Medulla oblongata (tissue), 1 donor: Measurements from ENCODE around the gene ACADVL.
"Not testable (repeated sequence)": the region's sequence is repeated elsewhere in the genome, so short reads cannot be mapped to it uniquely, and the experiment has no call there.

Experiments used
- DNase-seq: peaks from one replicate; pipeline ENCODE4 v3.0.0-alpha.2; 2015; ENCODE audit errors: extremely low spot score

Gene ACADVL

DNA sequence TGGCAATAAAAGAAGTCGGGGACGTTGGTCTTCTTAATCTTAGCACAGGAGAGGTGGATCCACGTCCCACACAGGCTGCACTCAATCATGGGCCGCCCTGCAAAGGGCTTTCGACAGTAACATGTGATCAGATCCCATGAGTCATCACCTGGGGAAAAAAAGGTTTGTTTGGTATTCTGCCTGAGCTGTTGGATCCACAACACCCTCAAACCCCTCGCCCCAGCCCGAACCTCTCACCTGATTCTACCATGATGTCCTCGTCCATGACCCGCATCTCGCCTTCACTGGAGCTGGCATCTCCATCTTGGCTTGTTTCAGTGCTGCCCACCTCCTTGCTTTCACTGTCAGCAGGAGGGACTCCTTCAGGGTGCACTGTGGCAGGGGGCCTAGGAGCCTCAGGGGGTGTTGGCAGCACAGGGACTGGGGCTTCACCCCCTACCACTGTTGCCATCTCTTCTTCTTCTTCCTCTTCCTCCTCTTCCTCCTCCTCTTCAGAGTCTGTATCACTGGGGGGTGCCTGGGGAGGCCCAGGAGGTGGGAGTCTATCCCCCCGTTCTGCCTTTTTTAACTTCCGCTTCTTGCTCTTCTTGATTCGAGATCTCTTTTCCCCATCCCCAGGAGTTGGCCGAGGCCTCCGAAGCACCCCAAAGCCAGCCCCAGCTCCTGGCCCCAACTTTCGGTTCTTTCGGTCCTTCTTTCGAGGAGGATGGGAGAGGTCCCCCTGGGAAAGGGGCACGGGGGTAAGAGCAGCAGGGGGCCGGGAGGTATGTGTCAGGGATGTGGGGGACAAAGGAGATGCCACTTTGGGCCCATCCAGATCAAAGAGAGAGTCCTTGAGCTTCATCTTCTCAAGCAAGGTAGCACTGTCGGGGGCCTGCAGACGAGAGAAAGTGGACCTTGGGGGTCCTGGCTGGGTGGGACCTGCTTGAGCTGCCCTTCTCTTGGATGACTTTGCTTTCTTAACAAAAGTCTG lies 16.2 kb downstream of the ACADVL start:
- DNase-seq = no peak

DNA sequence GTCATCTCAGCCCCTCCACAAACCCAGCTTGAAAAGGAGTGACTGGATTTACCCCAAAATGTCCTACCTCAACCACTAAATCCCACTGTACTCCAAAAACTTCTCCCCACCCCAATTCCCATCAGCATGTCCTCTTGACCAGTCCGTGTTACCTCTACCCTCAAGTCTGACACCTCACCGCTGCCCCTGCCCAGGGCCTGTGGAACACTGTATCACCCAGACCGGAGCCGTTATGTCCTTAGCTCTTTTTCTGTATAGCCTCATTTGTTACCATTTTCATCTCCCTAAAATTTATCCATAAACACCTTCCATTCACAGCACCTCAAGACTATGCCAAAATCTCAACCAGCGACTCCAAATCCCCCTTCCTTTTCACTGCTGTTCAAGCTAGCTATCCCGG lies 17.1 kb downstream of the ACADVL start:
- DNase-seq = no peak

DNA sequence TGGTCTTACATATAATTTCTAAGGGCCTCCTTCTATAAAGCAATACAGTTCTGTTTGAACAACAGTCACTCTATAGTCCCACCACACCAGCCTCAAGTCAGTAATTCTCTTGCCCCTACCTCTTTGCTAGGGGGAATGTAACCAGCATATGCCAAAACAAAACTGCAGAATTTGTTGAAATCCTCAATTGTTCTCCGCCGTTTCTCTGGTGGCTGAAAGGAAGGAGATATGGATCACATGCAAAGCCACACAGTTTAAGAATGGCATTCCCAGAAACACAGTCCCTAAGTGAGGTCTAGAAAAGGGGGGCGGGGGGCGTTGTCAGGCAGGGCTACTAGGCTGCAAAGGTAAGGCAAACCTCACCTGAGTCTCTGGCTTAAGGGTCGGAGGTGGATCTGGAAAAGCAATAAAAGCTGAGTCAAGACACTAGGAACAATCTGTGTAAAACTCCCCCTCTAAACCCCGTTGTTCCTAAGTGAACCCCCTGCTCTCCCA lies 17.6 kb downstream of the ACADVL start:
- DNase-seq = no peak

DNA sequence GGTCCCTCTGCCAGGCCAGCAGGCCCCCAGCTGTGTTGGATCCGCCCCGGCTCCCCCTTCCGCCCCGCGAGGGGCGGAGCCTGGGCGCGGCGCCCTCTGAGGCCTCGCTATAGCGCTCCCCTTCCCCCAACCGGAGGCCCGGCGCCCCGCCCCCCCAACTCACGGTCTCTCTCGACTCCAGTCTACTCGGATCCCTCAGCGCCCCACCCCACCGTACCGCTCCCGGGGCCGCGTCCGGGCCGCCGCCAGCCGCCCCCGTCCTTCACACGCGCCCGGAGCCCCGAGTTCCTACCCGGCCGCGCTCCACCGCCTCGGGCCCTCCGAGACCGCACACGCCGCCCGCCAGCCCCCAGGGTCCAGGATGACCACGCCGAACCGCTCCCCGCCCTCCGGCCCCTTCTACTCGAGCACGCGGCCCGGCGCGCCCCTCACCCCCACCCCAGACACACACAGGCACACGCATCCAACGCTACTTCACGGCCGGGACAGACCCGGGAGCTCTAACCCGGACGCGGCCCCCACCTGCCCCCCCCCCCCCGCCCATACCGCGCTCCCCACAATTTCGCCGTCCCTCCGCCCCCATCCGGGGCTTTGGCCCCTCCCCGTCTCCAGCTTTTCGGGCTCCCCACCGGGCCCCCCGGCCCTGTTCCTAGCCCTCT lies 18.2 kb downstream of the ACADVL start:
- DNase-seq = peak; percentile 72

DNA sequence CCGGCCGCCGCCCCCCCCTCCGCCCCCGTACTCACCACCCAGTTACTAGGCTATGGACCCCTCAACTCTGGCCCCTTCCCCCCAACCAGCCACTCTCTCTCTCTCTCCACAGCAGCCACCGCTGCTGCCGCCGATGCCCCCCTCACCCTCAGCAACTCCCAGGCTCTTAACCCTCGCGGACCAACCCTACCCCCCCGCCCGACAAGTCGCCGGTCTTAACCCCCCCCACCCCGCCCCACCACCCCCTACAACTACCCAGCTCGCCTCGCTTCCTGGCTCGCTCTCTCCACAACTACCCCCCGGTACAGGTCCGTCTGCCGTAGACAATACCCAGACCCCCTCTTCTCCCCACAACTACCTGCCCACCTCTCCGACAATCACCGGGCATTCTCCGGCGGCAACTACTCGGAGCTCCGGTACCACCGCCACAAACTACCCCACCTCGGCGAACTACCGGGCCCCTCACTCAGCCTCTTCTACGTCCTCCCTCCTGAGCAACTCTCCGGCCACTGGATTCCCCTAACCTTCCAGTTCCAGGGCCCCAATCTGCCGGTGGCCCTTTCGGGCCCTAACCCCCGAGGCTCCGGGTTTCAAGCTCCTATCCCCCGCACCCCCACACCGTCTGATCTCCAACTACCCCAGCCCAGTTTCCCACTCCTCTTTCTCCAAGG lies 18.8 kb downstream of the ACADVL start:
- no peak for DNase-seq

DNA sequence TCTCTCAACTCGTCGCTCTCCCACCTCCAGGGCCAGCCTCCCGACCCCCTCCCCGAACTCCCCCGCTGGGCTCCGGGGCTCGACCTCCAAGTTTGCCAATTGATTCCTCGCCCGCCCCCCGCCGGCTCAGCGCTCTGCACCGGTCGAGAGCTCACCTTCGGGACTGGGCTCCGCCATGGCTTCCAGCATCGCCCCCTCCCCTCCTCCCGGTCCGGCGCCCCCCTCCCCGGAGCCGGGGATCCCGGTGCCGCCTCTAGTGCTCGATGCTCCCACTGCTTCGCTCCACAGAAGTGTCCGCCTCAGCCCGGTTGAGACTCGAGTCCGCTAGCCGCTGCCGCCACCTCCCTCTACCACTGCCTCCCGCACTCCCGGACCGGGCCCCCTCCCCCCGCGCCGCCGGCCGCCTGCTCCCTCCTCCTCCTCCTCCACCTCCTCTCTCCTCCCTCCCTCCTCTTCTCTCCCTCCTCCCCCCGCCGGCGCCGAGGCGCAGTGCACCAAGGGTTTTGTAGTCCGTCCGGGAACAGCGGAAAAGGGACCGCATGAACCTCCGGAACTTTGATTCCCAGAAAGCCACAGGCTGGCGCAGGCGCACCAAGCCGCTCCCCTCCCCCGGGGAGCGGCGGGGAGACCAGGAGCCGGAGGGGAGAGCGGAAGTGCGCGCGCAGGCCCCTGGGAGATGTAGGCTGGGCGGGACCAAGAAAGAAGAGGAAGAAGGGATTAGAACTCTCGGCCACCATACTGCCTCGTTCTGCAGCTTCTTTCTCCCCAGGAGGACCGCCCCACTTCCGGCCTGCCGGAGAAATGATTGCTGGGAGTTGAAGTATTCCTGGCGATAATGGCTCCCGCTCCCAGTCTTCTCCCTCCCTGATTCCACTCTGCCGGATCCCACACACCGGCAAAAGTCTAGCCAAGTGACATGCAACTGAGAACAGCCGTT lies 19.6 kb downstream of the ACADVL start, which contains the start of gene PHF23:
Gene PHF23, minus strand, starts transcription at position 367 of the 937 bp plus-strand sequence. Its CDS starts 178 bp downstream, at position 189.
- peak; percentile 100 for DNase-seq

DNA sequence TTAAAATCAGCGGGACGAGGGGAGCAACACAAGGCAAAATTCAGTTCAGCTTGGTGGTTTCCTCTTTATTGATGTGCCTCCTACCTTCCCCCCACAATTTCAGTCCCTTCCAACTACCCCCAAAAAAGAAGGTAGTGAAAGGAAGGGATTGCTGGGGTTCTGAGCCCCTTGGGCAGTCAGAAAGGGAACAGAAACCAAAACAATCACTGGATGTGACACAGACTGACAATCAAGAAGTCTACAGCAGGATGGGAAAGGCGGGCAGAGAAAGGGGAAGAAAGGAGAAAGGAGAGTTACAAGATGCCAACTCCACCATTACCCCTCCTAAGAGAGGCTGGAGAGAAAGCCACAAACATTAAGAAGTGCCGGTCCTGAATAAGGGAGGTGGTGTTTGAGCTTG lies 20.6 kb downstream of the ACADVL start:
- peak; percentile 78 for DNase-seq

DNA sequence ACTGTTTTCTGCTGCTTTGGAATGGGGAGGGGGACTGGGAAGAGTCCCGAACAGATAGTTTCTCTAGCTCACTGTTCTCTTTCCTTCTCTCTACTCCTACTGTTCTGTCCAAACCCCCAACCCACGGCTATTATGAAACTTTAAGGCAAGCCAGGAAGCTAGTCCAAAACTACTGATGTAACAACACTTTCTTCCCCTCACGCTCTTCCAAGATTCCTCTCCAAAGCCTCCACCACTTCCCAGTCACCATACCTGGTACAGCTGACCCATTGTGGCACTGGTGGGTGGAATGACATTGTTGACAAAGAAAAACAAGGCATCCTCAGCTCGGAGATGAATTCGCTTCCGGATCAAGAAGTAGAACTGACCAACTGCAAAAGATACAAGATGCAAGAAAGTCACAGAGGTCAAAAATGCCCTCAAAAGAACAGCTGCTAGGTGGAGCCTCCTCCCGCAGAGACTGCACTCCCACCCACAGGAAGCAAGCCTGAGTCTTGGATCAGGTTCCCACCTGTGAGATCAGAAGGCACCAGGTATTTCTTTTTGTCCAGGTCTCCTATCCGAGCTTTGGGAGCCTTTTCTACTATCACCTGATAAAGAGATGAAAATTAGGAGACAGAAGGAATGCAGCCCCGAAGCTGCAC lies 21.5 kb downstream of the ACADVL start:
- DNase-seq = no peak

DNA sequence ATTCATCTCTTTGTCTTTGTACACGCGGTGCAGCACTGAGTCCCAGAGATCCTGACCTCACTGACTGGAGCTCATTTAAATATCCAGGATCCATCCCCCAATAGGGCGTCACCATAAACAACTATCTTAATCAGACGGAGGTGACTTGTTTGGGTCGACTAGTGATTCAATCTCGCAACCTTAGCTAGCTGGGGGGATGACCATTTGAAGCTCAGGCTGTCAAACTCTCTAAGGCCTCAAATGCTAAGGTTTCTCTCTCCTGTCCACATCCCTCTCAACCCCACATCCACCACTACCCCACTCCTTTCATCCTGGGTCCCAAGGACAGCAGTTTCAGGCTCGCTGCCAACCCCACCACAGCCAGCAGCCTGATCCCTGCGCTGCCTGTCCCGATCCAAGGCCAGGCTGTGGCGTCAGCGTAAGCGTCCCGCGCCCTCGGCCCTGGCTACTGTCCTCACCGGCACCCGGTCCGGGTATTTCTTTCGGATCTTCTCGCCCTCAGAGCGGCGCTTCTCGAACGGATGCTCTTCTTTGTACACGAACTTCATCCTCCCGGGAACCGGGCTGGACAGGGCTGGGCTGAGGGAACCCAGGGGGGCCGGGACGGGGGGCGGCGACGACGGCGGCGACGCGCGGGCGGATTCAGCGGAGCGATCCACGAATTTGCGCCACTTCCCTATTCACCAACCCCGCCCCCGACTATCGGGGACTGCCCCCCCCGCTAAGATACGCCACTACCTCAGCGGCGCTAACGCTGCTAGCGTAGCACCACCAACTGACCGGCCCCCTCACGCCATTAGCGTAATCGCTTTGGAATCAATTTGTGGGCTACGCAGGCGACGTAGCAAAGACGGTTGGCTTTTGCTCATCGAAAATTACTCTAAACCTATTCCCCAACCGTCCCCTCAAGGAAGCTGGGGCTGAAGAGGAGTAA lies 22.3 kb downstream of the ACADVL start, which contains the start of gene GABARAP:
Gene GABARAP, minus strand, starts transcription at position 667 of the 934 bp plus-strand sequence. Its CDS starts 119 bp downstream, at position 548.
- peak; percentile 96 for DNase-seq

DNA sequence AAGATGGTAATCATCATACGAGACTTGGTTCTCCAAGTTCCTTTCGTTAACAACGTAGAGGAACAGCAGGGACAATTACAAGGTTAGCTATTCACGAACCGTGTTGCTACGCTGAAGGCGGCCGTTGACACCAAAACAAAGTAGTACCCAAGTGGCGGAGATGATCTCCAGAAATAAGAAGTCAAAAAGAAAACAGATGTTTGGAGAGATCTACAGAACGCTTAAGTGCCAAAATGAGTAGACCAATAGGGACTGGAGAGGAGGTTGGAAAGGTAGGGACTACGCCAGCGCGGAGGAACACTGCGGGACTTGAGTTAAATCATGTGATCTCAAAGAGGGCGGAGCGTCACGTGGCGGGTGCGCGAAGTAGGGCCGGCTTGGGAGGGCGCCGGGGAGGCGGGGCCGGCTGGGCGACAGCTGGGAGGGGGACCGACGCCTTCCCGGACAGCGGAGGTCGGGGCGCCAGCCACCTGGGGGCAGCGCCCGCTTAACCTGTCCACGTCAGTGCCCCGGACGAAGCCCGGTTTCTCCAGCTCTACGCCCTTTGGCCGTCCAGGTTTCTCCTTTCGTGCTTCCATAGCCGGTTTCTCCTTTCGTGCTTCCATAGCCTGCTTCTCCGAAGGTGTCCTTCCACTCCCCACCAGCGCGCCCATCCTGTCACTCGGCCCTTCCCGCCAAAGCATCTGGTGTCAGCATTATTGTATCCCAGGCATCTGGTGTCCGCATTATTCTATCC lies 23.1 kb downstream of the ACADVL start:
- peak; percentile 95 for DNase-seq

DNA sequence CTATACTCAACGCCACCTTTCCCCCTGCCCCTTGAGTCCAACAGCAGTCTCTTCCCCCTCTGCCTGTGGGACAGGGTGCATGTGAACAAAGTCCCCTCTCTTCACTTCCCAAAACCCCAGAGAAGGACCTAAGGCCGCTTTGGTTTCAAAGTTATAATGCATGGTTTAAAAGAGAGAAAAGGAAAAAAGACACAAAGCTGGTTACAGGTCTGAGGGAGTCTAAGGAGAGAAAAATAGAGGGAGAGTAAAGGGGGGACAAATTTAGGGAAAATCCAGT lies 23.7 kb downstream of the ACADVL start:
- DNase-seq = no peak

DNA sequence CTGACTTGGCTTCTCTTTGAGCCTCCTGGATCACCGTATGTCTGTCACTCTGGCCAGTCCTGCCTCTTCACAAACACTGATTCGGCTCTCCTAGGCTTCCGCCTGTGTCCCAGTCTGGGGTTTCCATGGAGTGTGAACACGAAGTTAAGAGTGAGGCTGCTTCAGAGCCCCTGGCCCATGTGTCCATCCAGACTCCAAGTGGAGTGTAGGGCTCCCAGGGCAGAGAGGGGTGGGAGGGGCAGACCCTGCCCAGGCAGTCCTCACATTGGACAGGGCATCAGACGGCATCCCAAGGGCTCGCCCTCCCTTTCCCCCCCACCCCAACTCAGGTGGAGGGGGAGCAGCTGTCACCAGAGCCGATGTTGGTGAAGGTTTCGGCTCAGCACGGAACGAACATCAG lies 24.1 kb downstream of the ACADVL start:
- DNase-seq = not testable (repeated sequence)

DNA sequence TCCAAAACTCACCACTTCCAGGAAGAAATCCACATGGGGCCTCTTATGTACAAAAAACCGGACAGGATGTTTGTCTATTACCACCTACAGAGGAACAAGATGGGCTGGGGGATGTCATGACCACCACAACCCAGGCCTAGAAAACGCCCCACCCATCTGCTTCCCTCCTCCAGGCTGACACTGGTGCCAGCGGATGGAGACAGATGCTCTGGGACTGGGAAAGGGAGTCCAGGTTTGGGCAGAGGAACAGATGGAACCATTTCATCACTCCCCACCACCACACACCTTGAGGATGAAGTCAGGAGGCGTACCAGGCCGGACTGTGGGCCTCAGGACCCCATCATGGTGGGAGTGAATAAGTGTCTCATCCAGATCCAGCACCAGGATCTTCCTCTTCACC lies 27.0 kb downstream of the ACADVL start:
- DNase-seq = no peak

DNA sequence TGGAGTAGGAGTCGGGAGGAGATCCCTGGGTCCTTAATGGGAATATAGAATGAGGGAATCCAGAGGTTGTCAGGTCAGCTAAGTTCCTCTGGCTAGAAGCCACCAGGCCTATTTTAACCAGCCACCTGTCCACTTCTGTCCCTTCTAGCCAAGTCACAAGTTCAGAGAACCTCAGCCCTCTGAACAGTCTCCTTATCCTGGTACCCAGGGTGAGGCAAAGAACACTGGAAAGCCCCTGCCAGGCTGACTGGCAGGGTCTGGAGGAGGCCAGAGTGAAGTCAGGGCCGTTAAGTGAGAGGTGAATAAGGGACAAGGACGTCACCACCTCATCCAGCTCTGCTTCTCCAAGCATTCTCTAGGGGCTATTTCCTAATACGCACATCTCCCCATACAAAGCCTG lies 29.1 kb downstream of the ACADVL start:
- no peak for DNase-seq

DNA sequence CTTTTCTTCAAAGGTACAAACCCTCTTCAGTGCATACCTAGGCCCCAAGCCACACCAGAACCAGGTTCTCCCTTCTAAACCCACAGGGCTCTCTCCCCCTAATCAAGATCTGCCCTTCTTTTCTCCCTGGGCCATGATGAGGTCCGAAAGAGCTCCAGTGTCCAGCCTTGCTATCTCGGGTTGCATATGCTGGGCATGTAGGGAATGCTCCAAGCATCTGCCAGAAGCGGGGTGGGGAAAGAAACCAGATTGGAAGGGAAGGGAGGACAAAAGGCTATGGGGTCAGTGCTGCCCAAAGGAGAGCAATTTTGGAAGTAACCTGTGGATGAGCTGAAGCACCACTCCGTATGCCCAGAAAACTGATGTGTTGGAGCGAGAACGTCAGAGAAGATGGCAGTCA lies 29.5 kb downstream of the ACADVL start:
- DNase-seq = no peak

DNA sequence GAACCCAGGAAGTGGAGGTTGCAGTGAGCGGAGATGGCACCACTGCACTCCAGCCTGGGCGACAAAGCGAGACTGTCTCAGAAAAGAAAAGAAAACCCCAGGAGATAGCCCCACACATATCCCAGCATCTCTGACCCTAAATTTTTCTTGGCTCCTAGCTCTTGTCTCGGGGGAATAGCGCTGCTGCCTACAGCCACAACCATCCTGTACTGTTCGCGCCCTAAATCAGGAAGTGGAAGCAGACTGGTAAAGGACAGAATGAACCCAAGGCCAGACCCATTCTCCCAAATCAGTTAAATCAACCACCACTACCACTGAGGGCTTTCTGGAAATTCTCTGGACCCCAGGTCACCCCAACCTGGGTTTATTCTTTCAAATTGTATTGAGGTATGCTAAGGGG lies 30.1 kb downstream of the ACADVL start:
- DNase-seq = no peak

DNA sequence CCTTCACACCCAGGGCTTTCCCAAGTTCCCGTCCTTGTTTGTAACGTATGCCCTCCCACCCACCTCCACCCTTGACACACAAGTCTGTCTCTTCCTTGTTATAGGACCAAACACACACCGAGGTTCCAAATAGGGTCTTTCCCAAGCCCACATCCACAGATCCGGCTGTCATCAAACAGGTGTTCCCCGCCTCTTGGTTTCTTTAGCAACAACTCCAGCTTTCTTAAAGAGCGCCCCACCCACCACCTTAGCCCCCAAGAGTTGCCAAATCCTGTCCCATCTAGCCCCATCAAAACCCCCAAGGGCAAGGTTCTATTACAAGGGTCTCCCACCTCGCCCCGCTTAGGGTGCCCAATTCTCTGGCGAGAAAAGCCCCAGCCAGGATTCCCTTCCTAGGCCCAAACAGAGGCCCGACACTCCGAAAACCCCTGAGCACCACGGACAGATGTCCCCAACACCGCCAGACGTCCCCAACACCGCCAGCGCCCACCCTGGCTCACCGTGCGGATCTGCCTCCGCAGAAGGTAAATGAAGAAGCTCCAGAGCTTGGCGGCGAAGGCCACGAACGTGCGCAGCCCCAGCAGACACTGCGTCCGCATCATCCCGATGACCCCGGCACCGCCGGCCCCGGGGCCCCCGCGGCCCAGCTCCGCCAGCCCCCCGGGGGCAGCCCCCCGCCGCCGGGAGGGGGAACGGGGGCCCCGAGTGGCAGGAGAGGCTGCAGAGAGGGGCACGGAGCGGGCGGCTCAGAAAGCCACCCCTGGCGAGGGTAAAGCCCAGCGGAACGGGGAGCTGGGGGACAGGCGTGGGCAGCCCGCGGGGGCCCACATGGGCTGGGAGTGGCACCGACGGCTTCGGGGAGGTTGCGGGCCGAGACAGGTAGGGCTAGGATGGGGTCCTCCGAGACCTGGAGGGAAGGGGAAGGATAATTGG lies 31.2 kb downstream of the ACADVL start:
- DNase-seq = no peak
